Stimulated activated CD4-positive, alpha-beta T cell treated with anti-CD3 and anti-CD28 coated beads, Interleukin-4, amount 100 ng/mL, for 1 hour (primary cell): ENCODE data around the gene CRKL.
"Not testable (repeated sequence)": the region's sequence is repeated elsewhere in the genome, so short reads cannot be mapped to it uniquely, and the experiment has no call there.

Experiments
- DNase-seq: peaks from one replicate; pipeline ENCODE4 v3.0.0-alpha.2; 2020

Gene CRKL

DNA sequence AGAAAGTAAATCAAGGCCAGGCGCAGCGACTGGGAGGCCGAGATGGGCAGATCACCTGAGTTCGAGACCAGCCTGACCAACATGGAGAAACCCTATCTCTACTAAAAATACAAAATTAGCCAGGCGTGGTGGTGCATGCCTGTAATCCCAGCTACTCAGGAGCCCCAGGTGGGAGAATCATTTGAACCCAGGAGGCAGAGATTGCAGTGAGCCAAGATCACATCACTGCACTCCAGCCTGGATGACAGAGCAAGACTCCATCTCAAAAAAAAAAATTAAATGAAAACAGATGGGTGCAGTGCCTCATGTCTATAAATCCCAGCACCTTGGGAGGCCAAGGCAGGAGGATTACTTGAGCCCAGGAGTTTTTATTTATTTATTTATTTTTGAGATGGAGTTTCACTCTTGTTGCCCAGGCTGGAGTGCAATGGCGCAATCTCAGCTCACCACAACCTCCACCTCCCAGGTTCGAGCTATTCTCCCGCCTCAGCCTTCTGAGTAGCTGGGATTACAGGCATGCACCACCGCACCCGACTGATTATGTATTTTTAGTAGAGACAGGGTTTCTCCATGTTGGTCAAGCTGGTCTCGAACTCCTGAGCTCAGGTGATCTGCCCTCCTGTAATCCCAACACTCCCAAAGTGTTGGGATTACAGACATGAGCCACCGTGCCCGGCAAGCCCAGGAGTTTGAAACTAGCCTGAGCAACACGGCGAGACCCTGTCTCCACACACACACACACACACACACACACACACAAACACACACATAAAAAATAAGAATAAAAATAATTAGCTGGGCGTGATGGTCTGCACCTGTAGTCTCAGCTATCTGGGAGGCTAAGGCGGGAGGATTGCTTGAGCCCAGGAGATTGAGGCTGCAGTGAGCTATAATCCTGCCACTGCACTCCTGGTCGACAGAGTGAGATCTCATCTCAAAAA lies 15.8 kb upstream of the CRKL start:
- DNase-seq = not testable (repeated sequence)

DNA sequence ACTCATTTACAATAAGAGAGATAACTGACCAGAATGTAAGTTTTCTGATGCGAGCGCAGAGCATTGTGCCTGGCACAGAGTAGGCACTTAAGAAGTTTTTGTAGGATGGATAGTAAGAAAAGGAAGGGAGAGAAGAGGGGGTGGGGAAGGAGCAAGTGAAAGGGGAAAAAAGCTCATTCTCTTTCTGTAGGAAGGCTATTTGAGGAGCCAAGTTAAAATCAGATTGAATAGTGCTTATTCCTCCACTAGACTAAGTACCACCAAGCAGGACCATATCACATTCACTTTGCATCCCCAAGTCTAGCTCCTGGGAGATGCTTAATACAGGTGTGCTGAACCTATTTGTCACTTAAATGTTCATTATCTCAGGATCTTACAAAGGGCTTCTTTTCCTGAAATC lies 14.1 kb upstream of the CRKL start:
- no peak for DNase-seq

DNA sequence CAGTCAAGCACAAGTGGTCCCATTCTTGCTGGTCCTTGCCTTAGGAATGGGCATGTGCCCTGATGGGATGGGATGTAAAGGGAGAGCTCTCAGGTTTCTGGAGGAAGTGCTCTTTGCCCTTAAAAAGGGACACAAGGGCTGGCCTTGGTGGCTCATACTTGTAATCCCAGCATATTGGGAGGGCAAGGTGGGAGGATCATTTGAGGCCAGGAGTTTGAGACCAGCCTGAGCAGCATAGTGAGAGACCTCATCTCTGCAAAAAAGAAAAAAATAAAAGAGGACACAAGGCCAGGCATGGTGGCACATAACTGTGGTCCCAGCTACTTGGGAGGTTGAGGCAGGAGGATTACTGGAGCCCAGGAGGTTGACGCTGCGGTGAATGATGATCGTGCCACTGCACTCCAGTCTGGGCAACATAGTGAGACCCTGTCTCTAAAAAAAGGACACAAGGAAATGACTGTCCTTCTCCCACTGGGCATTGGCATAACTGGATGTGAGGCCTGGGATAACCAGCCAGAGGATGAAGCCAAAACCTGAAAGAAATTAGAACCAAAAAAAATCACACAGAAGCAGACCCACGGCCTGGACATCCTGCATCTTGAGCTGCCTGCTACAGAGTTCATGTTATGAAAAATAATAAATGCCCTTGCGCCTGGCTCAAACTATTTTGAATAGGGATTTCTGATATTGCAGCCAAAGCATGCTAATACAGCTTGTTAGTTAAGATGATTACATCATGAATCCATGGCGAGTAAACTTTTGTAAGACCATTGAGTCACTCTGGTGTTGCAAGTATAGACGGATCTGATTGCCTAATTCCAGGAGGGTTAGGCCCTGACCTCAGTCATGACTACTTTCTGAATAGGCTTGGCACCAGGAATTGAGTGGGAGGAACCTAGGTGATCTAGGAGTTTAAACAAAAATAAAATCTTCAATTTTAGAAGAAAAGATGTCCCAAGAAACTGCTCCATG lies 12.9 kb upstream of the CRKL start:
- DNase-seq = no peak

DNA sequence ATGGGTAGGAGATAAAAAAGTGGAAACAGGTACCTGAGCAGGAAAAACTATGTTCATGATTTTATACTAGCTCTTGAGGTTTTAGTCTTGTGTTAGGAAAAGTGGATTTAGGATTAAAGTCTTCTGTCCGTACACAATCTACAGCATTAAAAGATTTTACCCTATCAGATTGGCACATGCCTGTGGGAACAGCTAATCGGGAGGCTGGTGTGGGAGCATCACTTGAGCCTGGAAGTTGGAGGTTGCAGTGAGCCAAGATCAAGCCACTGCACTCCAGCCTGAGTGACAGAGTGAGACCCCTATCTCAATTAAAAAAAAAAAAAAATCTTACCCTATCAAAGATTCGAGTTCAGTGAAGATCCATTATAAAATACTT lies 12.2 kb upstream of the CRKL start:
- no peak for DNase-seq

DNA sequence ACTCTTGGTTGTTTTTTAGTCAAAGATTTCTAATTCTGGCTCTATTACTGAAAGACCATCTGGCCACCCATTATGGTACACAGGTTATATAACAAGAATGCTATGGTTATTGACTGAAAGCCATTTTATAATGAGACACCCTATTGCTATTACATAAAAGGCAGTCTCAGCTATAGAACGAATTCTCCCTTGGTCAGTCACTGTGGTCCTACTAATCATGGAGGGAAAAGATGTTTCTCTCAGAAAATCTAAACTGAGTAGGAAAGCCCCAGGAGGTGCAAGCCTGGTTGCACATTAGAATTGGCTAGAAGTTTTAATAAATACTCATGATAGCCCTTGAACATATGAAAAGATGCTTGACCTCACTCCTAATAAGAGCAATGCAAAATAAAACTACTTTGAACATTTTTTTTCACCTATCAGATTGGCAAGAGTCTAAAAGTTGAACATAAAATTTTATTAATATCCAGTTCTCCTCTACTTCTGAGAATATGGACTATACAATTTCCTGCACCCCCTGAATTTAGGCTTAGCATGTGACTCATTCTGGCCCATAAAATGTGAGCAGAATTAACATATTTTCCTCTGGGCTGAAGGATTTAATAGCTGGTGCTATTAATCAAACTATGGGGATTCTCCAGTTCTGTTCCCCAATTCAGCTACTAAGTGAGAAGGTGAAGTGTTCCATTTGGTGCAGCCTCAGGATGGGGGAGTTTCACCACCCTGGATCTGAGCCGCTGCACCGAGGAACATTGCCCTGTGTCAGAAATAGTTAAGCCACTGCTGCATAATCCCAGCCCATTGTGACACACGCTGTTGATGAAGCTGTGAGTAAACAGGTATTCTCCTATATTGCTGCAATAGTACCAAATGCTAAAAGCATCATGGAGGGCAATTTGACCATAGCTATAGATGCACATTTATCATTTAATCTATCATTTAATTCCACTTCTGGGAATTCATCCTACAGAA lies 11.5 kb upstream of the CRKL start:
- DNase-seq = no peak

DNA sequence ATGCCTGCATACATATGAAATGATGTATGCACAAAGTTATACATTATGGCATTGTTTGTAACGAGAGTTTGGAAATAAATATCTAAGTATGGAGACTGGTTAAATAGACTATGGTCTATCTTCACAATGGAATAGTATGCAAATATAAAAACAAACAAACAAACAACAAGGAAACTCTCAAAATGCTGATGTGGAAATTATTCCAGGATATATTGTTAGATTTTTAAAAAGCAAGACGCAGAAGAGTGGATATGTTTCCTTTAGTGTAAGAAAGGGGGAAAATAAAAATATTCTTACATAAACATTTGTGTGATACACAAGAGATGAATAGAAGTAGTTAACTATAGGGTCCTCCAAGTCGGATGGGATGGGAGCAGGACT lies 10.8 kb upstream of the CRKL start:
- DNase-seq = no peak

DNA sequence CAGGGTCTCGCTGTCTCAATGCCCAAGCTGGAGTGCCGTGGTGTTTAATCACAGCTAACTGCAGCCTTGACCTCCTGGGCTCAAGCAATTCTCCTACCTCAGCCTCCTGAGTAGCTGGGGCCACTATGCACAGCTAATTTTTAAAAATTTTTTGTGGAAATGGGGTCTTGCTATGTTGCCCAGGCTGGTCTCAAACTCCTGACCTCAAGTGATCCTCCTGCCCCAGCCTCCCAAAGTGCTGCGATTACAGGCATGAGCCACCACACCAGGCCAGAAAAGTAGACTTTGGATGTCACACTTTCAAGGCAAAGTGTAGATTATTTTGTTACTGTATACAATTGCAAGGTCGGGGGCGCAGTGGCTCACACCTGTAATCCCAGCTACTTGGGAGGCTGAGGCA lies 8.5 kb upstream of the CRKL start:
- DNase-seq = not testable (repeated sequence)

DNA sequence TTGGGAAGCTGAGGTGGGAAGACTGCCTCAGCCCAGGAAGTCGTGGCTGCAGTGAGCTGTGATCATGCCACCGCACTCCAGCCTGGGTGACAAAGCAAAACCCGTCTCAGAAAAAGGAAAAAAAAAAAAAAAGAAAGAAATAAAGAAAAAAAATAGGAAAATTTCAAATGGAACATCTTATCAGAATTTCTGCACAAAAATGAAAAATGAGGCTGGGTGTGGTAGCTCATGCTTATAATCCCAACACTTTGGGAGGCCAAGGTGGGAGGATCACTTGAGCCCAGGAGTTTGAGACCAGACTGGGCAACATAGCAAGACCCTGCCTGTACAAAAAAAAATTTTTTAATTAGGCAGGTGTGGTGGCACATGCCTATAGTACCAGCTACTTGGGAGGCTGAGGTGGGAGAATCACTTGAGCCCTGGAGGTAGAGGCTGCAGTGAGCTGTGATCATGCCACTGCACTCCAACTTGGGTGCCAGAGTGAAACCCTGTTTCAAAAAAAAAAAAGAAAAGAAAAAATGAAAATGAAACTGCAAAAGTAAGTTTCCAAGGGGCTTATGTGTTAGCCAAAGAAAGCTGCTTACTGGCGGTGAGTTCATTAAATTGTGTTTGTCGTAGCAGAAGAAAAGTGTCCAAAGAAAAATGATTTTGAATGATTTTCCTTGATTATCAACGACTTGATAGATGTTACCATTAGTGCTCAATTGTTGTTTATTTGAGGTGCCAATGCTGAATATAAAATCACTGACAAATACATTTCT lies 7.5 kb upstream of the CRKL start:
- no peak for DNase-seq

DNA sequence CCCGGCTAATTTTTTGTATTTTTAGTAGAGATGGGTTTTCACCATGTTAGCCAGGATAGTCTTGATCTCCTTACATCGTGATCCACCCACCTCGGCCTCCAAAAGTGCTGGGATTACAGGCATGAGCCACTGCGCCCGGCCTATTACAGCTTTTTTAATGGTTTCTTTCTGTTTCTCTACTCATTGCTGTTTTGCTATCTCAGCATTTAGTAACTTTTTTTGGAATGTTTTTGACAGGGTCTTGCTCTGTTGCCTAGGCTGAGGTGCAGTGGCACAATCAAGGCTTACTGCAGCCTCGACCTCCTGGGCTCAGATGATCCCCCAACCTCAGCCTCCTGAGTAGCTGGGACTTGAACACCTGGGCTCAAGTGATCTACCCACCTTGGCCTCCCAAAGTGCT lies 4.7 kb upstream of the CRKL start:
- DNase-seq = no peak

DNA sequence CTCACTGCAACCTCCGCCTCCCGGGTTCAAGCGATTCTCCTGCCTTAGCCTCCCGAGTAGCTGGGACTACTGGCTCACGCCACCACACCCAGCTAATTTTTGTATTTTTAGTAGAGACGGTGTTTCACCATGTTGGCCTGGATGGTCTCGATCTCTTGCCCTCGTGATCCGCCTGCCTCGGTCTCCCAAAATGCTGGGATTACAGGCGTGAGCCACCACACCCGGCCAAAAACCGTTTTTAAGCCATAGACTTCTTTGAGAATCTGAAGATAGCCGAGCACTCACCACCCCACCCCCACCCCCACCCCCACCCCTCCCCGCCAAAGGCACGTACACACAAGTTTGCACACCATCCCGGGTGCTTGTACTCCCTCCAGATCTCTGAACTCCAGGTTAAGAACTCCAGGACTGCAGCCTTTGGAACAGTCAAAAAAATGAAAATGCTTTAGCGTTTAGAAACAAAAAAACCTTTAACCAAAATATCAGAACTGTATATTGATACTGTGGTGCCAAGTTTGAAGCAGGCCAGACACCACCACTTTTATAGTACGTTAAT lies 1.5 kb downstream of the CRKL start:
- no peak for DNase-seq

DNA sequence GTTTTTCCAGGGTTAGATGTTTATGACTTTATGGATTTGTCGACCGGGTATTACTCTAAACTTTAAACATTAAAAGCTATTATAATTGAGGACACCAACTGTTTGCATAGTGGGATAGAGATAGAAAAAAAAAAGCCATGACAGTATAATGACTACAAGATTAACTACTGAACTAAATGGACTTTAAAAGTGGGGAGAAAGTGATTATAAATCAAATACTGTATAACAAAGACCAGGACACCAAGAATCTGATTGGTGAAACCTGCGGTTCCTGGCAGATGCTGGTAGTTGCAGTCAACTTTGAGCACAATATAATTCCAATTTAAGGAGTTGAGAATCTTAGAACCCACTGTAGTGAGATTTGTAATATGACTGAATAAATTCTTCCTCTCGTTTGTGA lies 2.5 kb downstream of the CRKL start:
- no peak for DNase-seq

DNA sequence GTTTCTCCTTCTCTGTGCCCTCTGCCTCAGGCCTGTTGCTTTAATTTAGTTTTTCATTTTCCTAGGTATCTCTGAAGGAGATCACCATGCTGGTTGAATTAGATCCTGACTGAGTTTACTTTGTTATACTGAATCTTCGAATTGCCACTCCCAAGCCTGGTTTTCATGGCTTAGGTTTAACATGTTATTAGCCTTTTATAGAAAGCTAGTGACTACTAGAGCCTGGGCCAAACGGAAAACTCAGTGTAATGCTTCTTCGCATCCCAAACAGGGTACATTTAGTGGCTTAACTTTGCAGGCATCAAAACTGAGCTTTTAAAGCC lies 3.6 kb downstream of the CRKL start:
- DNase-seq = no peak

DNA sequence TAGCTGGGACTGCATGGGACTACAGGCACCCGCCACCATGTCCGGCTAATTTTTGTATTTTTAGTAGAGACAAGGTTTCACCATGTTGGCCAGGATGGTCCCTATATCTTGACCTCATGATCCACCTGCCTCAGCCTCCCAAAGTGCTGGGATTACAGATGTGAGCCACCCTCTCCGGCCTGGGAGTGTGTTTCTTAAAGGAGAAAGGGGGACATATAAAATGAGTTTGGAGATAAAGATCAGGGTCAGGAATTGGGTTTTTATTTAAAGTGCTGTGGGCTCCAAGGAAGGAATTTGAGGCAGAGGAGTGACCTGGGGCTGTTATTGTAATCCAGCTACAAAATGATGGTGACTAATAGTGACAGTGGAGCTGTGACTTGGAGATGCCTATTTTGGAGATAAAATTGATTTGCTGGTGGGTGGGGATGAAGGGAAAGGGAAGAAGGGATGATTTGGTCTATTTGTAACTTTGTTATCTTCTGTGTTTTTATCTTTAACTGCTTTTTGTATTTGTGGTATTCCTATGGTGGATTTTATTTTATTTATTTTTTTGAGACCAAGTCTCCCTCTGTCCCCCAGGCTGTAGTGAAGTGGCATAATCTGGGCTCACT lies 5.0 kb downstream of the CRKL start:
- DNase-seq = no peak

DNA sequence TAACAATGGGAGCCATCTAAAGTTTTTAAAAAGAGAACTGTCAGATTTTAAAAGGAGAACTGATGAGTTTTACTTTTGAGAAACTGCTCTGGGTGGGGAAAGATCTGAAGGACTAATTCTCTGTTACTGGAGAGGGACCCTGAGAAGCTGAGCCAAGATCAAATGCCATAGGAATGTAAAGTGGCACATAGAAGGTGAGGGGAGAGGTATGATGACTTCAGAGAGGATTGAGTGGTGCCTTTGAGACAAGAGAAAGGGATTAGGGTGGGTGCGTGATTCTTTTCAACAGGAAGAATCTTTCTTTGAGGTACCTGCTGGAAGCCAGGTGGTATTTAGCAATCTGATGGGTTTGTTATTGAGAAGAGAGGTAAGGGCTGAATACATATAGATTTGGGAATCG lies 9.0 kb downstream of the CRKL start:
- DNase-seq = no peak

DNA sequence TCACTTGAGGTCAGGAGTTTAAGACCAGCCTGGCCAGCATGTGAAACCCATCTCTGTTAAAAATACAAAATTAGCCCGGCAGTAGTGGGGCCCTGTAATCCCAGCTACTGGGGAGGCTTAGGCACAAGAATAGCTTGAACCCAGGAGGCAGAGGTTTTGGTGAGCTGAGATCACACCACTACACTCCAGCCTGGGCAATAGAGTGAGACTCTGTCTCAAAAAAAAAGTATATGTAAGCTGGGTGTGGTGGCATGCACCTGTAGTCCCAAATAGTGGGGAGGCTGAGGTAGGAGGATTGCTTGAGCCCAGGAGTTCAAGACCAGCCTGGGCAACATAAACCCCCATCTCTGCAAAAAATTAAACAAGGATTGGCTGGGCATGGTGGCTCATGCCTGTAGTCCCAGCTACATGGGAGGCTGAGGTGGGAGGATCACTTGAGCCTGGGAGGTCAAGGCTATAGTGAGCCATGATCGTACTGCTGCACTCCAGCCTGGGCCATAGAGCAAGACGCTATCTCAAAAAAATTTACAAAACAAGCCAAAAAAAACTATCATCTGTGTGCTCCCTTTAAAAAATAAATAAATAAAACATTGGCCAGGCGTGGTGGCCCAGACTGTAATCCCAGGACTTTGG lies 10.8 kb downstream of the CRKL start:
- DNase-seq = no peak

DNA sequence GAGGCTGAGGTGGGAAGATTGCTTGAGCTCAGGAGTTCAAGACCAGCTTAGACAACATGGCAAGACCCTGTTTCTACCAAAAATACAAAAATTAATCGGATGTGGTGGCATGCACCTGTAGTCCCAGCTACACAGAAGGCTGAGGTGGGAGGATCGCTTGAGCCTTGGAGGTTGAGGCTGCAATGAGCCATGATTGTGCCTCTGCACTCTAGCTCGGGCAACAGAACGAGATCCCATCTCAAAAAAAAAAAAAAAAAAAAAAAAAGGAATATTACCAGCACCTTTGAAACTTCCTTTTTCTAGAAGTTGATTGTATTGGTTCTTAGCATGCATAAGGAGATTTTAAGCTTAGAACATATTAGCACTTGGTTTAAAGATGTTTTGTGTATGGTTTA lies 11.4 kb downstream of the CRKL start:
- no peak for DNase-seq

DNA sequence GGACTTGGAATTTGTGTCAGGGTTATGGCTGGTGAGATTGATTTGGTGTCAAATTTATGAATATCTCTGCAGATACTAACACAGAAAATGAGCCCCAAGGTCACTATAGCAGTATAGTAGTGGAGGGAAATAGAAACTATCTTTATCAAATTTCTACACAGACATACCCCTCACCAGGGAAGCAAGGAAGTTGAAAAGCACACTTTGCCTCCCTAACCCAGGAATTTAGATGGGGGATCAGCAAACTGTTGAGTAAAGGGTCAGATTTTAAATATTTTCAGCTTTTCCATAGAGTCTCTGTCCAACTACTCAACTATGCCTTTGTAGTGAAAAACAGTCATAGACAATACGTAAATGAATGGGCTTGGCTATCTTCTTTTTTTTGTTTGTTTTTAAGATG lies 12.8 kb downstream of the CRKL start:
- no peak for DNase-seq

DNA sequence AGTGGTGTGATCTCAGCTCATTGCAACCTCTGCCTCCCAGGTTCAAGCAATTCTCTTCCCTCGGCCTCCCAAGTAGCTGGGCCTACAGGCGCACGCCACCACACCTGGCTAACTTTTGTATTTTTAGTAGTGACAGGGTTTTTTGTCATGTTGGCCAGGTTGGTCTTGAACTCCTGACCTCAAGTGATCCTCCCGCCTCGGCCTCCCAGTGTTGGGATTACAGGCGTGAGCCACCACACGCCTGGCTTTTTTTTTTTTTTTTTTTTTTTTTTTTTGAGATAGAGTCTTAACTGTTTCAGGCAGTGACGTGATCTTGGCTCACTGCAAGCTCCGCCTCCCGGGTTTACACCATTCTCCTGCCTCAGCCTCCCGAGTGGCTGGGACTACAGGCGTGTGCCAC lies 13.2 kb downstream of the CRKL start:
- not testable (repeated sequence) for DNase-seq

DNA sequence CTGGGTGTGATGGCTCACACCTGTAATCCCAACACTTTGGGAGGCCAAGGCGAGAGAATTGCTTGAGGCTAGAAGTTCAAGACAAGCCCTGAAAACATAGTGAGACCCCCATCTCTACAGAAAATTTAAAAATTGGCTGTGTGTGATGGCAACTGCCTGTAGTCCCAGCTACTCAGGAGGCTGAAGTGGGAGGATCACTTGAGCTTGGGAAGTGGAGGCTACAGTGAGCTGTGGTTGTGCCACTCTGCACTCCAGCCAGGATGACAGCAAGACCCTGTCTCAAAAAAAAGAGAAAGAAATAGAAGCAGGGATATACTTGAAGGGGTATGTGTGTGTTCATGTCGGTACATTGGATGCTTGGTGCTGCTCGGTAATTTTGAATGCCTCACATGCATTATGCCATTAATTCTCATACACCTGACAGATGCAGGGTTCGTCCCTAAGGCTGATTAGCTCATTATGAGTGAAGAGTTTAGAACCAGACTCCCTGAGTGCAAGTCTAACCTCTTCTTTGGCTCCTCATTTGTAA lies 14.0 kb downstream of the CRKL start:
- no peak for DNase-seq

DNA sequence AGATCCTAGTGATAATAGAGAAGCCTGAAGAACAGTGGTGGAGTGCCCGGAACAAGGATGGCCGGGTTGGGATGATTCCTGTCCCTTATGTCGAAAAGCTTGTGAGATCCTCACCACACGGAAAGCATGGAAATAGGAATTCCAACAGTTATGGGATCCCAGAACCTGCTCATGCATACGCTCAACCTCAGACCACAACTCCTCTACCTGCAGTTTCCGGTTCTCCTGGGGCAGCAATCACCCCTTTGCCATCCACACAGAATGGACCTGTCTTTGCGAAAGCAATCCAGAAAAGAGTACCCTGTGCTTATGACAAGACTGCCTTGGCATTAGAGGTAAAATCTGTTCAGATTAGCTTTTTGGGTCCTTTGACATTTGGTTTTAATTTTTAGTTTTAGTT lies 16.7 kb downstream of the CRKL start:
- DNase-seq = no peak

DNA sequence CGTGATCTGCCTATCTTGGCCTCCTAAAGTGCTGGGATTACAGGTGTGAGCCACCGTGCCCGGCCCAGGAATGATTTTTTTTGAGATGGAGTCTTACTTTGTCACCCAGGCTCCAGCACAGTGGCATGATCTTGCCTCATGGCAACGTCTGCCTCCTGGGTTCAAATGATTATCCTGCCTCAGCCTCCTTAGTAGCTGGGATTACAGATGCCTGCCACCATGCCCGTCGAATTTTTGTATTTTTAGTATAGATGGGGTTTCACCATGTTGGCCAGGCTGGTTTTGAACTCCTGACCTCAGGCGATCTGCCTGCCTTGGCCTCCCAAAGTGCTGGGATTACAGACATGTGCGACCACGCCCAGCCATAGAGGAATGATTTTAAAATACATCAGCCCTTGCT lies 17.8 kb downstream of the CRKL start:
- DNase-seq = not testable (repeated sequence)
